OCI-LY7 (cell line): Measurements from ENCODE around the gene MED15. TPM values are rescaled to one million over a fixed set of nuclear protein-coding genes. Genes with fewer than 3 reads are reported as not detected.

ENCODE experiments used
- BruUV-seq: library from RNA; stranded (reverse); fragments of 400-500 nt; replicated peaks from 2 replicates; lab custom pipeline; 2021; lab: Mats Ljungman, UMichigan
- CTCF ChIA-PET: fragments of 300-600 bp; sonication (Branson Sonifier 250); formaldehyde crosslinking; loops from one replicate; lab custom pipeline; 2022; ENCODE audit warnings: antibody characterized with exemption; ENCODE audit not compliant: unreplicated experiment; lab: Charles Lee
- POLR2A ChIA-PET: fragments of 300-600 bp; sonication (Branson Sonifier 250); formaldehyde crosslinking; loops from one replicate; lab custom pipeline; 2022; ENCODE audit warnings: antibody characterized with exemption; lab: Charles Lee
- DNase-seq: peaks from one replicate; pipeline ENCODE4 v3.0.0-alpha.2; 2015; ENCODE audit warnings: low spot score
- H2AFZ ChIP-seq: fragments of 200-600 bp; sonication (generic), shearing (Covaris generic); 2 replicates; pipeline ENCODE4 v1.6.1; 2014; ENCODE audit warnings: mild to moderate bottlenecking, antibody characterized with exemption, low read length, moderate library complexity
- H3K27ac ChIP-seq: fragments of 200-600 bp; sonication (generic); 2 replicates; pipeline ENCODE4 v1.5.1; 2014; ENCODE audit warnings: mixed run types, low read depth, mild to moderate bottlenecking, moderate library complexity, low read length, inconsistent platforms; ENCODE audit not compliant: poor library complexity, severe bottlenecking
- H3K36me3 ChIP-seq: fragments of 200-600 bp; sonication (generic); 2 replicates; pipeline ENCODE4 v1.6.1; 2014; ENCODE audit warnings: mild to moderate bottlenecking, antibody characterized with exemption, low read length, moderate library complexity, mixed read lengths; ENCODE audit not compliant: insufficient read depth
- H3K4me1 ChIP-seq: fragments of 200-600 bp; sonication (generic); 2 replicates; pipeline ENCODE4 v1.5.1; 2014; ENCODE audit warnings: mild to moderate bottlenecking, low read length; ENCODE audit not compliant: insufficient read depth, poor library complexity, severe bottlenecking
- H3K4me2 ChIP-seq: fragments of 200-600 bp; sonication (generic); 2 replicates; pipeline ENCODE4 v1.6.1; 2014; ENCODE audit warnings: mild to moderate bottlenecking, low read length
- H3K4me3 ChIP-seq: fragments of 200-600 bp; sonication (generic); 2 replicates; pipeline ENCODE4 v1.5.1; 2014; ENCODE audit warnings: mild to moderate bottlenecking, low read depth, low read length; ENCODE audit not compliant: poor library complexity, severe bottlenecking
- H3K79me2 ChIP-seq: fragments of 200-600 bp; sonication (generic); 2 replicates; pipeline ENCODE4 v1.6.1; 2016; ENCODE audit warnings: low read depth, mild to moderate bottlenecking, low read length, moderate library complexity, mixed read lengths; ENCODE audit not compliant: insufficient read depth
- H3K9me2 ChIP-seq: fragments of 200-600 bp; sonication (generic); 2 replicates; pipeline ENCODE4 v1.6.1; 2016; ENCODE audit warnings: mild to moderate bottlenecking, low read length, mixed read lengths; ENCODE audit not compliant: insufficient read depth
- H3K9me3 ChIP-seq: fragments of 200-600 bp; sonication (generic); 2 replicates; pipeline ENCODE4 v1.6.1; 2014; ENCODE audit warnings: mild to moderate bottlenecking, mixed run types, low read length, mixed read lengths
- H4K20me1 ChIP-seq: fragments of 200-600 bp; sonication (generic); 2 replicates; pipeline ENCODE4 v1.6.1; 2014; ENCODE audit warnings: mild to moderate bottlenecking, antibody characterized with exemption, low read length, moderate library complexity, mixed read lengths; ENCODE audit not compliant: insufficient read depth
- EZH2phosphoT487 ChIP-seq: fragments of 200-600 bp; sonication (generic); IDR thresholded peaks from 2 replicates; pipeline ENCODE4 v1.6.1; 2018; ENCODE audit warnings: low read depth, borderline replicate concordance, mild to moderate bottlenecking, mixed run types, antibody characterized with exemption, low read length, moderate library complexity, mixed read lengths
- intact Hi-C: fragments of 100-400 bp; cut with micrococcal nuclease; formaldehyde crosslinking; loops from one replicate; pipeline ENCODE4 v1.10.0; 2022; ENCODE audit not compliant: unreplicated experiment
- total RNA-seq, 2 experiments: library from RNA; depleted of rRNA in 1 of 2; stranded (reverse); fragments of >200 nt in 1 of 2; shearing (Covaris generic) in 1 of 2; gene quantifications; 2 replicates each; pipeline ENCODE4 v1.2.3, GENCODE V29; 2014 to 2022
- TF ChIP-seq, protein P1 (sequence below): fragments of 200-600 bp; sonication (generic); conservative IDR thresholded peaks from 2 replicates; pipeline ENCODE4 v1.5.1; 2014; ENCODE audit warnings: mild to moderate bottlenecking, antibody characterized with exemption, low read length, moderate library complexity, mixed read lengths

Gene MED15
- total RNA-seq, 2 experiments from 2014 or later, result 28.7 to 79.2 TPM

DNA sequence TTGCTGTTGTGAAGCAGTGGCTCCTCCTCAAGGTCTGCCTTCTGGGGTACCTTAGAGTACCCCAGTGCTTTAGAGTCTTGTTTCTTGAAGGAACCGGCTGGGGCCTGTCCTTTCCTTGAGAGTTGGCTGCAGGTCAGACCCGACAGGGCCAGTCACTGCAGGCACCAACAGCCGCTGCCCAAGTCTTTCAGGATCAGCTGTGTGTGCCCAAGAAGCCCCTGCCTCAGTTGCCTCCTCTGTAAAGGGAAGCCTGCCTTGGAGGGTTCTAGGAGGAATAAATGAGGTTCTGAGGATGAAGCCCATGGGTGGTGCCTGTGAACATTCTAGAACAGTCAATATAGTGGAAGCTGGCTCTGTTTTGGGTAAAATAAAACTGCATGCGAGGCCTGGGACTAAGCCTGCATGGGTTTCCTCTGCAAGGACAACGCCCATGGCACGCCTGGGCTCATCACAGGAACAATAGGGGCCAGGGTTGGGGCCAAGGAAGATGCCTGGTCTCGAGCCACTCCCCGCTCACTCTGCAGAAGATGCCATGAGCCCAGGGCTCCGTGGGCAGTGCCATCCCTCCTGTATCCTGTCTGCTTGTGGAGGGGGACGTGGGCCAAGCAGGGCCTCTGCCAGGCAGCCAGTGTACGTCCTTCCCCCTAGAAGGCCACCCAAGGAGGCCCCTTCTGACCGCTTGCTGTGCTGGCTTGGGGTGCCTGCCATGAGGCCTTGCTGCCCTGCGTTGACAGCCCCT is 81.6 kb downstream of the MED15 start:
- no peak overlapping the region for H3K4me3 ChIP-seq
- H3K27ac ChIP-seq, result no peak overlapping the region
- TF ChIP-seq, protein P1, sequence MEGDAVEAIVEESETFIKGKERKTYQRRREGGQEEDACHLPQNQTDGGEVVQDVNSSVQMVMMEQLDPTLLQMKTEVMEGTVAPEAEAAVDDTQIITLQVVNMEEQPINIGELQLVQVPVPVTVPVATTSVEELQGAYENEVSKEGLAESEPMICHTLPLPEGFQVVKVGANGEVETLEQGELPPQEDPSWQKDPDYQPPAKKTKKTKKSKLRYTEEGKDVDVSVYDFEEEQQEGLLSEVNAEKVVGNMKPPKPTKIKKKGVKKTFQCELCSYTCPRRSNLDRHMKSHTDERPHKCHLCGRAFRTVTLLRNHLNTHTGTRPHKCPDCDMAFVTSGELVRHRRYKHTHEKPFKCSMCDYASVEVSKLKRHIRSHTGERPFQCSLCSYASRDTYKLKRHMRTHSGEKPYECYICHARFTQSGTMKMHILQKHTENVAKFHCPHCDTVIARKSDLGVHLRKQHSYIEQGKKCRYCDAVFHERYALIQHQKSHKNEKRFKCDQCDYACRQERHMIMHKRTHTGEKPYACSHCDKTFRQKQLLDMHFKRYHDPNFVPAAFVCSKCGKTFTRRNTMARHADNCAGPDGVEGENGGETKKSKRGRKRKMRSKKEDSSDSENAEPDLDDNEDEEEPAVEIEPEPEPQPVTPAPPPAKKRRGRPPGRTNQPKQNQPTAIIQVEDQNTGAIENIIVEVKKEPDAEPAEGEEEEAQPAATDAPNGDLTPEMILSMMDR, result no peak
- TF ChIP-seq EZH2phosphoT487, result no peak
- H3K9me3 ChIP-seq, result no peaks in the 10 kb centered on the region
- ChIA-PET CTCF (no interaction called here), POLR2A (no interaction called here)
- peaks cover 26% of the 10 kb centered on the region; the same call in 1 of the 2 replicates for H3K36me3 ChIP-seq
- no peak for DNase-seq
- H3K4me2 ChIP-seq, result no peak overlapping the region
- no peaks in the 10 kb centered on the region for H3K79me2 ChIP-seq
- no TSS peak for BruUV-seq
- no peak overlapping the region for H2AFZ ChIP-seq
- intact Hi-C loops, result no loop called here
- no peaks in the 10 kb centered on the region for H3K9me2 ChIP-seq
- H3K4me1 ChIP-seq, result no peaks in the 10 kb centered on the region
- no peaks in the 10 kb centered on the region for H4K20me1 ChIP-seq

DNA sequence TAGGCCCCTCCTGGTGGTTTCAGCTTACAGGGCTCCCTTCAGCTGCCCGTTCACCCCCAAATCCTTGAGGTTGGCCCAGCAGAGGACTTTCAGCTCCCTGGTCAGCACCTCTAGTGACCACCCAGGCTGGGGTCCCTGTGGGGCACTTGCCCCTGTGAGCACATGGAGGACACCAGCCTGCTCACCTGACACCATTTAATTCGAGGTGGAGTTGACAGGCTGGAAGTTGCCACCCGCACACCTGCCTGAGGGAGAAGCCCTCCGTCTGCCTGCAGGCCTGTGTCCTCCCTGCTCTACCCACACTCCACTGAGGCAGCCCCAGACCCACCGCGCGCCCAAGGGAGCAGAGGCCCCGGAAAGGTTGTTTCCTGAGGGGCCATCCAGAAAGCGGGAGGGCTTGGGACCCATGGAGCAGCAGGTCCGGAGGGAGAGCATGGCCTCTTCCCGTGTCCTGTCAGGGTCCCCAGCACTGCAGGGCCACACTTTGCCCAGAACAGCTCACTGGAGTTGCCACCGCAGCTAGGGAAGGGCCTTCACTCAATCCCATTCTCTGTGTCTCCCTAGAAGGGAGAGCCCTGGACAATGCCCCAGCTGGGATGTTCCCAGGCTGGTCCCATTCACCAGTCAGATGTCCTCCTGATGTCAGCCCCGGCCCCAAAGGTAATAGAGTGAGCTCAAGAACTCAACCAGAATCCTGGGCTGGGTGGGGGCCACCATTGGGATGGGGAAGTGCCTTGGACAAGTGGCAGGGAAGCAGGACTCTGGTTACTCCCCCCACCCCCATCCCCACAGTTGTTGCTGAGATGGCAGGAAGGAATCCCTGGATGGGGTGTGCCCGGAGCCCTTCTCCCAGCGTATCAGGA is 82.4 kb downstream of the MED15 start:
- H3K9me2 ChIP-seq, result no peaks in the 10 kb centered on the region
- no peak overlapping the region for H3K27ac ChIP-seq
- no peak overlapping the region for H3K4me2 ChIP-seq
- H3K4me3 ChIP-seq, result no peak overlapping the region
- intact Hi-C loops, result no loop called here
- no peak for TF ChIP-seq EZH2phosphoT487
- TF ChIP-seq, protein P1, result no peak
- H3K79me2 ChIP-seq, result no peaks in the 10 kb centered on the region
- no peaks in the 10 kb centered on the region for H4K20me1 ChIP-seq
- ChIA-PET CTCF (no interaction called here), POLR2A (no interaction called here)
- DNase-seq, result no peak
- no peaks in the 10 kb centered on the region for H3K4me1 ChIP-seq
- H3K36me3 ChIP-seq, result peaks cover 19% of the 10 kb centered on the region; the same call in 1 of the 2 replicates
- BruUV-seq, result no TSS peak
- H2AFZ ChIP-seq, result no peak overlapping the region
- no peaks in the 10 kb centered on the region for H3K9me3 ChIP-seq
